ENCODE measurements around the gene TMC7. TPM values are rescaled to one million over a fixed set of nuclear protein-coding genes. Genes with fewer than 3 reads are reported as not detected.

Gene TMC7
- total RNA-seq, 1 donor from 2014 or later, result 6.7 TPM

- Histone ChIP-seq H3K79me2 (ENCODE audit: insufficient read depth, low read length) (no peaks in the 10 kb centered on the region), H3K36me3 (ENCODE audit: insufficient read depth, low read length) (no peaks in the 10 kb centered on the region), H3K4me1 (ENCODE audit: insufficient read depth, low read length) (no peaks in the 10 kb centered on the region), H3K27me3 (ENCODE audit: insufficient read depth, low read length) (no peaks in the 10 kb centered on the region), H3K9me3 (ENCODE audit: insufficient read depth, low read depth, low read length) (no peaks in the 10 kb centered on the region), H3K4me2 (ENCODE audit: low read length) (no peak overlapping the region), H3K27ac (ENCODE audit: low read depth, low read length) (no peak overlapping the region), H2AFZ (ENCODE audit: low read depth, low read length) (no peak overlapping the region), H3K9ac (ENCODE audit: low read length) (no peak overlapping the region), H3K4me3 (ENCODE audit: insufficient read depth, low read depth, low read length) (no peak overlapping the region), H4K20me1 (ENCODE audit: insufficient read depth, low read length) (no peaks in the 10 kb centered on the region)
- no peak for FAIRE-seq
- TF ChIP-seq EZH2 (IDR thresholded peaks at IDR 0.05; ENCODE audit: insufficient read depth, low read length) (no peak), CTCF (IDR thresholded peaks at IDR 0.05; ENCODE audit: insufficient read depth, low read depth, low read length) (no peak)
- DNase-seq (ENCODE audit: low read depth), result no peak
- Mint-ChIP-seq H3K4me3 (ENCODE audit: unreplicated experiment) (no peak overlapping the region), H3K4me1 (ENCODE audit: low read depth, unreplicated experiment) (no peaks in the 10 kb centered on the region), H3K36me3 (ENCODE audit: low read depth, unreplicated experiment) (peaks cover 11% of the 10 kb centered on the region), H3K27ac (ENCODE audit: unreplicated experiment) (no peak overlapping the region), H3K27me3 (ENCODE audit: low read depth, unreplicated experiment) (no peaks in the 10 kb centered on the region), H3K9me3 (ENCODE audit: unreplicated experiment) (no peaks in the 10 kb centered on the region)
These were observed 56.7 kb downstream of the TMC7 start for GRCh38 chr16:19040400-19040799.

DNA sequence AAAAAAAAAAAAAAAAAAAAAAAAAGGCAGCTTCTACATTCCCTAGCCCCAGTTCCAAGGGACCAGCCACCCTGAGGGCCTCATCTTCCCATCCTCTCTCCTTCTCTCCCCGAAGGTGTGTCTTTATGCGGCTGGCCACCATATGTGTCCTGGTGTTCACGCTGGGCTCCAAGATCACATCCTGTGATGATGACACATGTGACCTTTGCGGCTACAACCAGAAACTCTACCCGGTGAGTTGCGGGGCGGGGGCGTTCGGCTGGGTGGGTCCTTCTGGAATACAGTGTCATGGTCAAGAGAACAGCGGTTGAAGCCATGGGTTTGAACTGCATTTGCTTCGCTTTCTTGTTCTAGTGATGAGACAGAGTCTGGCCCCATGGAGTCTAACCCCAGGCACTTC is 61.0 kb downstream of the TMC7 start:
- Histone ChIP-seq H4K20me1 (ENCODE audit: insufficient read depth, low read length) (no peaks in the 10 kb centered on the region), H3K27ac (ENCODE audit: low read depth, low read length) (no peak overlapping the region), H3K4me2 (ENCODE audit: low read length) (no peak overlapping the region), H3K4me1 (ENCODE audit: insufficient read depth, low read length) (no peaks in the 10 kb centered on the region), H3K9me3 (ENCODE audit: insufficient read depth, low read depth, low read length) (no peaks in the 10 kb centered on the region), H3K36me3 (ENCODE audit: insufficient read depth, low read length) (no peaks in the 10 kb centered on the region), H3K9ac (ENCODE audit: low read length) (no peak overlapping the region), H3K79me2 (ENCODE audit: insufficient read depth, low read length) (no peaks in the 10 kb centered on the region), H3K27me3 (ENCODE audit: insufficient read depth, low read length) (no peaks in the 10 kb centered on the region), H3K4me3 (ENCODE audit: insufficient read depth, low read depth, low read length) (no peak overlapping the region), H2AFZ (ENCODE audit: low read depth, low read length) (no peak overlapping the region)
- no peak for TF ChIP-seq EZH2 (IDR thresholded peaks at IDR 0.05; ENCODE audit: insufficient read depth, low read length)
- no peak for TF ChIP-seq CTCF (IDR thresholded peaks at IDR 0.05; ENCODE audit: insufficient read depth, low read depth, low read length)
- H3K27ac Mint-ChIP-seq (ENCODE audit: unreplicated experiment), result no peak overlapping the region
- H3K36me3 Mint-ChIP-seq (ENCODE audit: low read depth, unreplicated experiment), result peaks cover 7% of the 10 kb centered on the region
- H3K27me3 Mint-ChIP-seq (ENCODE audit: low read depth, unreplicated experiment), result no peaks in the 10 kb centered on the region
- no peak overlapping the region for H3K4me3 Mint-ChIP-seq (ENCODE audit: unreplicated experiment)
- DNase-seq (ENCODE audit: low read depth), result no peak
- no peak for FAIRE-seq
- H3K4me1 Mint-ChIP-seq (ENCODE audit: low read depth, unreplicated experiment), result no peaks in the 10 kb centered on the region
- no peaks in the 10 kb centered on the region for H3K9me3 Mint-ChIP-seq (ENCODE audit: unreplicated experiment)

DNA sequence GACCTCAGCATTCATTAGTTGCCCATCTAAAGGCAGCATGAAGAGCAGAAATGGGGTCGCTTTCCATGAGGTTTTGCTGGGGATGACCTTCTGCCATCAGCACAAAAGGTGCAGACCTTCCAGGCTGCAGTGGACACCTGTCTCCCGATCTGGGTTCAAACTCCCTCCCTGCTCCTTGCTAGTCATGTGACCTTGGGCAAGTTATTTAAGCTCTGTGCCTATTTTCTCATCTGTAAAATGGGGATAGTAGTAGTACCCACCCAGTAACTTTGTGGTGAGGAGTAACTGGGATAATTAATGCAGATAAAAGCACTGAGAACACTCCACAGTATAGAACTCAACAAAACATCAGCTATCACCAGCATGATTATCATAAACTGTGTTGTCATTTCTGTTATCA is 62.3 kb downstream of the TMC7 start:
- Histone ChIP-seq H2AFZ (ENCODE audit: low read depth, low read length) (no peak overlapping the region), H3K9ac (ENCODE audit: low read length) (no peak overlapping the region), H4K20me1 (ENCODE audit: insufficient read depth, low read length) (no peaks in the 10 kb centered on the region), H3K79me2 (ENCODE audit: insufficient read depth, low read length) (no peaks in the 10 kb centered on the region), H3K9me3 (ENCODE audit: insufficient read depth, low read depth, low read length) (no peaks in the 10 kb centered on the region), H3K36me3 (ENCODE audit: insufficient read depth, low read length) (no peaks in the 10 kb centered on the region), H3K4me2 (ENCODE audit: low read length) (no peak overlapping the region), H3K4me3 (ENCODE audit: insufficient read depth, low read depth, low read length) (no peak overlapping the region), H3K27ac (ENCODE audit: low read depth, low read length) (no peak overlapping the region), H3K4me1 (ENCODE audit: insufficient read depth, low read length) (no peaks in the 10 kb centered on the region), H3K27me3 (ENCODE audit: insufficient read depth, low read length) (no peaks in the 10 kb centered on the region)
- H3K27me3 Mint-ChIP-seq (ENCODE audit: low read depth, unreplicated experiment), result no peaks in the 10 kb centered on the region
- no peak overlapping the region for H3K4me3 Mint-ChIP-seq (ENCODE audit: unreplicated experiment)
- no peaks in the 10 kb centered on the region for H3K9me3 Mint-ChIP-seq (ENCODE audit: unreplicated experiment)
- TF ChIP-seq EZH2 (IDR thresholded peaks at IDR 0.05; ENCODE audit: insufficient read depth, low read length) (no peak), CTCF (IDR thresholded peaks at IDR 0.05; ENCODE audit: insufficient read depth, low read depth, low read length) (no peak)
- no peak for FAIRE-seq
- H3K27ac Mint-ChIP-seq (ENCODE audit: unreplicated experiment), result no peak overlapping the region
- no peaks in the 10 kb centered on the region for H3K4me1 Mint-ChIP-seq (ENCODE audit: low read depth, unreplicated experiment)
- peaks cover 7% of the 10 kb centered on the region for H3K36me3 Mint-ChIP-seq (ENCODE audit: low read depth, unreplicated experiment)
- DNase-seq (ENCODE audit: low read depth), result no peak
